ENCODE results near the gene MZF1. TPM values are rescaled to one million over a fixed set of nuclear protein-coding genes. Genes with fewer than 3 reads are reported as not detected.
A peak's percentile ranks its signal among the peaks of the same experiment; 100 is the strongest.

The MZF1 gene
- total and polyA plus RNA-seq, 10 of the 15 experiments (the other 5 are each of a cell fraction or from before 2014, with no cell fraction given): 0.38 to 14.7 (median 7.2) TPM

- TF ChIP-seq BCLAF1 (IDR thresholded peaks at IDR 0.05) (no peak), E4F1 (IDR thresholded peaks at IDR 0.05; ENCODE audit: borderline replicate concordance, partially characterized antibody) (peak; percentile 87), USF1 (IDR thresholded peaks at IDR 0.05; ENCODE audit: borderline replicate concordance, extremely low read length, insufficient read depth, low read depth, low read length) (peak; percentile 28), NBN (IDR thresholded peaks at IDR 0.05) (peak; percentile 96), ZNF384 (IDR thresholded peaks at IDR 0.05; ENCODE audit: borderline replicate concordance, low read depth, low read length) (0 out of 2 replicates have a peak, but pooled peaks have one; percentile 15), PBX3 (IDR thresholded peaks at IDR 0.05; ENCODE audit: insufficient replicate concordance, low read depth, low read length) (no peak), PKNOX1 (IDR thresholded peaks at IDR 0.05) (peak; percentile 82), POLR2A (IDR thresholded peaks at IDR 0.05; ENCODE audit: low read depth, low read length) (peak; percentile 89), KLF5 (IDR thresholded peaks at IDR 0.05; ENCODE audit: partially characterized antibody) (peak; percentile 93), GABPA (IDR thresholded peaks at IDR 0.05; ENCODE audit: low read depth) (peak; percentile 100), ATF2 (IDR thresholded peaks at IDR 0.05; ENCODE audit: low read length) (no peak; the same call in 1 of the 2 replicates), BHLHE40 (IDR thresholded peaks at IDR 0.05; ENCODE audit: borderline replicate concordance in 1 of 2, low read depth in 2 of 2, low read length in 1 of 2) (peak; percentile 57 to 84; a peak in 3 of 4 replicates), HDAC2 (IDR thresholded peaks at IDR 0.05) (no peak)
These were observed 53.5 kb downstream of the MZF1 start, which contains the start of gene ZBTB45 (continued) for GRCh38 chr19:58519355-58520256.
